HUES64 (cell line): ENCODE measurements around the gene EPB41L2.

Source experiments
- H3K27ac ChIP-seq: 2 replicates; pipeline ENCODE4 v1.7.0; 2013; ENCODE audit warnings: low read depth, low read length, inconsistent platforms
- H3K27me3 ChIP-seq: 2 replicates; pipeline ENCODE4 v1.6.1; 2013; ENCODE audit warnings: mild to moderate bottlenecking, low read length; ENCODE audit not compliant: insufficient read depth
- H3K36me3 ChIP-seq: 2 replicates; pipeline ENCODE4 v1.6.1; 2013; ENCODE audit warnings: mild to moderate bottlenecking, low read length; ENCODE audit not compliant: insufficient read depth
- H3K4me1 ChIP-seq: 2 replicates; pipeline ENCODE4 v1.6.1; 2013; ENCODE audit warnings: mild to moderate bottlenecking, low read length, moderate library complexity; ENCODE audit not compliant: insufficient read depth
- H3K4me3 ChIP-seq: 2 replicates; pipeline ENCODE4 v1.5.1; 2013; ENCODE audit warnings: mild to moderate bottlenecking, low read length, moderate library complexity
- H3K9ac ChIP-seq: 2 replicates; pipeline ENCODE4 v1.6.1; 2013; ENCODE audit warnings: mild to moderate bottlenecking, low read depth, low read length
- H3K9me3 ChIP-seq: 2 replicates; pipeline ENCODE4 v1.6.1; 2013; ENCODE audit warnings: low read depth, low read length; ENCODE audit not compliant: insufficient read depth
- WGBS: fragments of 150-250, 120-280 bp; methylation state at CpG from one replicate; pipeline ENCODE4 v1.1.7; 2013; ENCODE audit warnings: missing lambda C conversion rate; 5-methylcytosine and 5-hydroxymethylcytosine counted together

EPB41L2 gene

DNA sequence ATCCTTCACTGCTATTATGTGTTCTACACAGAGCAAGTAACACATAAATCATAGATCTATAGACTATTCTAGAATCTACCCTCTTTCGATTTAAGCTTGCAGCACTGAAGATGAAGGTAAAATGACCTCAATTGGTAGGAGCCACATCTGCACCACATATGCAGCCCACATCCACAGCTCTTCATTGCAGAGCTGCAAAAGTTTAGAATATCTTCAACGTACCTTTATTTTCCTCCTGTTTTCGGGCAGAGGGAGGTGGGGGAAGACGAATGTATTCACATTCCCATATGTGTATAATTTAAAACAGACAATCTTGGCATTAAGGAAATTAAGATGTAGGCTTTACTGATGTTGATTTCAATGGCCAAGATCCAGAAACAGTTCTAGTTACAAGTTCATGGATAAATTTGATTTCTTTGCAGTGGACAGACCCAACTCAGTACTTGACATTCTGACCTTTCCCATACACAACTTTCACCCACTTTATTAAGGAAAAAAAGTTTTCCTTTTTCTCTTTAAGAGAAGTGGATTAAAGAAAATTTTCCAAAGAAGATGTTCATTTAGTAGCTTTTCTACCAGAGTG, 14.0 kb downstream of the EPB41L2 start:
- H3K9ac ChIP-seq, result no peak overlapping the region
- H3K4me1 ChIP-seq, result peaks cover 2% of the 10 kb centered on the region; the same call in 1 of the 2 replicates
- no peak overlapping the region for H3K4me3 ChIP-seq
- 88% methylated on average over 2 of the region's 4 CpGs for WGBS
- no peaks in the 10 kb centered on the region for H3K27me3 ChIP-seq
- peaks cover 8% of the 10 kb centered on the region for H3K9me3 ChIP-seq
- no peak overlapping the region for H3K27ac ChIP-seq
- H3K36me3 ChIP-seq, result peaks cover 2% of the 10 kb centered on the region; the same call in 1 of the 2 replicates

- WGBS, result 91% methylated on average over 2 of the region's 5 CpGs
- Histone ChIP-seq H3K4me3 (no peak overlapping the region), H3K9me3 (peaks cover 3% of the 10 kb centered on the region; the same call in 1 of the 2 replicates), H3K27ac (no peak overlapping the region), H3K36me3 (no peaks in the 10 kb centered on the region), H3K27me3 (no peaks in the 10 kb centered on the region), H3K9ac (no peak overlapping the region), H3K4me1 (peaks cover 2% of the 10 kb centered on the region; the same call in 1 of the 2 replicates)
These were observed 14.6 kb downstream of the EPB41L2 start for GRCh38 chr6:131048459-131048858.

- Histone ChIP-seq H3K9ac (no peak overlapping the region), H3K27me3 (no peaks in the 10 kb centered on the region), H3K4me3 (no peak overlapping the region), H3K4me1 (peaks cover 2% of the 10 kb centered on the region; the same call in 1 of the 2 replicates), H3K36me3 (no peaks in the 10 kb centered on the region), H3K9me3 (no peaks in the 10 kb centered on the region), H3K27ac (no peak overlapping the region)
- 98% methylated on average over 2 of the region's 2 CpGs for WGBS
These were observed 17.9 kb downstream of the EPB41L2 start for GRCh38 chr6:131045139-131045538.

- no peaks in the 10 kb centered on the region for H3K36me3 ChIP-seq
- H3K27ac ChIP-seq, result no peak overlapping the region
- no peaks in the 10 kb centered on the region for H3K9me3 ChIP-seq
- no peaks in the 10 kb centered on the region for H3K27me3 ChIP-seq
- WGBS, result 67% methylated on average over 3 of the region's 4 CpGs
- H3K9ac ChIP-seq, result no peak overlapping the region
- peaks cover 2% of the 10 kb centered on the region; the same call in 1 of the 2 replicates for H3K4me1 ChIP-seq
- H3K4me3 ChIP-seq, result no peak overlapping the region
These were observed 19.1 kb downstream of the EPB41L2 start for GRCh38 chr6:131043902-131044447.

- no peaks in the 10 kb centered on the region for H3K27me3 ChIP-seq
- H3K9ac ChIP-seq, result no peak overlapping the region
- no peak overlapping the region for H3K4me3 ChIP-seq
- peaks cover 2% of the 10 kb centered on the region; the same call in 1 of the 2 replicates for H3K4me1 ChIP-seq
- H3K27ac ChIP-seq, result no peak overlapping the region
- WGBS, result 93% methylated on average over 2 of the region's 2 CpGs
- H3K36me3 ChIP-seq, result no peaks in the 10 kb centered on the region
- no peaks in the 10 kb centered on the region for H3K9me3 ChIP-seq
These were observed 20.4 kb downstream of the EPB41L2 start for GRCh38 chr6:131042664-131043063.

DNA sequence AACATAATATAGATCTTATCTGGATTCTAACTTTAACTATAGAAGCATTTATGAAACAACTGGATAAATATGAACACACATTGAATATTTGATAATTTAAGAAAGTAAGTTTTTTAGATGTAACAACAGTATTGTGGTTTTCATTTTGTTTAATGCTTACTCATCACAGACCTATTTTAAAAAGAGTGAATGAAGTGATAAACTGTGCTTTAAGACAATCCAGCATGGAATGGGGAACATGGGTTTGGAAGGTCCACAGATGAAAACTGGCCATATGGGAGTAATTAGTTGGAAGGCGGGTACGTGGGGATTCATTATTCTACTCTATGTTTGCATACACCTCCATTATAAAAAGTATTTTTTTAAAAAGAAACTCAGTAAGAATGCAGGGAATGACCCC, 21.2 kb downstream of the EPB41L2 start:
- no peaks in the 10 kb centered on the region for H3K9me3 ChIP-seq
- peaks cover 2% of the 10 kb centered on the region; the same call in 1 of the 2 replicates for H3K4me1 ChIP-seq
- H3K27me3 ChIP-seq, result no peaks in the 10 kb centered on the region
- no CpG with 5 or more reads among the region's 2 CpGs for WGBS
- no peak overlapping the region for H3K27ac ChIP-seq
- no peak overlapping the region for H3K9ac ChIP-seq
- no peak overlapping the region for H3K4me3 ChIP-seq
- H3K36me3 ChIP-seq, result no peaks in the 10 kb centered on the region

DNA sequence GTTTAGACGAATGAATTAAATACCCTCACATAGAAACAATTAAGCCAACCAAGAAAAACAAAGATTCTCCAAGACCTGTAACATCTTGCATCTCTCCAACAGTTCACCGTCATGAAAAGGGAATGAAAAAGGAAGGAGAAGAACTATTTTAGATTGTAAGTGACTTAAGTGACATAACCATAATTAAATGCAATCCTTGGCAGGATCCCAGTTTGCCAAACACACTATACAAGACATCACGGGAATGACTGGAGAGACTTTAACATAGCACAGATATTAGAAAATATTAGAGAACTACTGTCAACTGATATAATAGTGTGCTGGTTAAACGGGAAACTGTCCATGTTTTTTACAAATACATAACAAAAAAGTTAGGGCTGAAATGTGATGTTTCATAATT, 22.2 kb downstream of the EPB41L2 start:
- 100% methylated on average over 1 of the region's 4 CpGs for WGBS
- Histone ChIP-seq H3K9me3 (no peaks in the 10 kb centered on the region), H3K27ac (no peak overlapping the region), H3K9ac (no peak overlapping the region), H3K4me1 (no peaks in the 10 kb centered on the region), H3K27me3 (no peaks in the 10 kb centered on the region), H3K4me3 (no peak overlapping the region), H3K36me3 (no peaks in the 10 kb centered on the region)

DNA sequence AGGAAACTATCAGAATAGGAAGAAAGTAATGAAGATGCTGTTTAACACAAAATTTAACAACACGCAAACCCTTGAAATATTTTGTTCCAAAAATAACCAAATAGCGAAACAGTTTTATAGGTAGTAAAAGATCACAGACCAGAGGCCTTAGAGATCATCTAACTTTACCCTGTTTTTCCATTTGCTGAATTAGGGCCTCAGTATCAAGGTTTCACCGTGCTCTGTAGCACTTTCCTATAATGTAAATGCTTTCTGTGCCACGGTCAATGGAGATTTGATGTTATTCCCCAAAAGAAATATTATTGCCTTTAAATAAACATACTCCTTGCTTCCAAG, 23.7 kb downstream of the EPB41L2 start:
- no peak overlapping the region for H3K27ac ChIP-seq
- H3K27me3 ChIP-seq, result no peaks in the 10 kb centered on the region
- WGBS, result 90% methylated on average over 4 of the region's 4 CpGs
- no peak overlapping the region for H3K9ac ChIP-seq
- H3K4me3 ChIP-seq, result no peak overlapping the region
- no peaks in the 10 kb centered on the region for H3K4me1 ChIP-seq
- H3K9me3 ChIP-seq, result no peaks in the 10 kb centered on the region
- no peaks in the 10 kb centered on the region for H3K36me3 ChIP-seq

DNA sequence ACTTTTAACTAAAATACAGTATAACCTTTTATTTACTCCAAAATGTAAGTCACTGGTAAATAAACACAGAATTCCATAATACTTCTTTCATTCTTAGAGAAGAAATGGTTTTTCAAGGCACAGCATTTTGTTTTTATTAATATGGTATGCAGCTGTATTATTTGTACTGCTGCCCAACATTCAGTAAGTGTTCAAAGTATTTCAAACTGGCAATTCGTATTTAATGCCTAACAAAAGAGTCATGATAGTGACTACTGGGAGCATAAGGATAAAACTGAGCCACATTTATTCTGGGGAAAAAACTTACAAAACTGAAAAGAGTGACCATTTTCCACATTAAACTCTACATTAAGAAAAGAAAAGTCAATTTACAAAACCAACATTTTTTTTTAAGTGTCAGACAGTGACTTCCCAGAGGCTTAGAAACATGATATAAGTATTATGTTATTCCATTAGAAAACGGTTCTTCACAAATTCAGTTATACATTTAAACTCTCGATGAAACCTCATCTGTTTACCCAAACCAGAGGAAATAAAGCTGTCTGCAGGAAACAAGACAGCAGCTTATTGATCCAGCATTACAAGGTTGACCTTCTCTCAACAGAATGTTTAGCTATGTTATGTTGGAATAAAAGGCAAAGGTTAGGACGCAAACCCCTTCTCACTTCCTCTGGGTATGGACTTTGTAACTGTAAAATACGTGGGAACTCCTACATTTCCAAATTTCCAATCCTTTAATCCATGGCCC, 24.3 kb downstream of the EPB41L2 start:
- no peak overlapping the region for H3K4me3 ChIP-seq
- no peaks in the 10 kb centered on the region for H3K36me3 ChIP-seq
- no peaks in the 10 kb centered on the region for H3K4me1 ChIP-seq
- H3K9me3 ChIP-seq, result no peaks in the 10 kb centered on the region
- no peak overlapping the region for H3K27ac ChIP-seq
- no peak overlapping the region for H3K9ac ChIP-seq
- H3K27me3 ChIP-seq, result no peaks in the 10 kb centered on the region
- 92% methylated on average over 3 of the region's 5 CpGs for WGBS

GRCh38 chr6:131037194-131037897, 25.7 kb downstream of the EPB41L2 start:
- H3K27ac ChIP-seq, result no peak overlapping the region
- H3K36me3 ChIP-seq, result no peaks in the 10 kb centered on the region
- no peaks in the 10 kb centered on the region for H3K9me3 ChIP-seq
- no peak overlapping the region for H3K9ac ChIP-seq
- H3K4me1 ChIP-seq, result no peaks in the 10 kb centered on the region
- H3K27me3 ChIP-seq, result no peaks in the 10 kb centered on the region
- no peak overlapping the region for H3K4me3 ChIP-seq
- WGBS, result 86% methylated on average over 8 of the region's 8 CpGs

DNA sequence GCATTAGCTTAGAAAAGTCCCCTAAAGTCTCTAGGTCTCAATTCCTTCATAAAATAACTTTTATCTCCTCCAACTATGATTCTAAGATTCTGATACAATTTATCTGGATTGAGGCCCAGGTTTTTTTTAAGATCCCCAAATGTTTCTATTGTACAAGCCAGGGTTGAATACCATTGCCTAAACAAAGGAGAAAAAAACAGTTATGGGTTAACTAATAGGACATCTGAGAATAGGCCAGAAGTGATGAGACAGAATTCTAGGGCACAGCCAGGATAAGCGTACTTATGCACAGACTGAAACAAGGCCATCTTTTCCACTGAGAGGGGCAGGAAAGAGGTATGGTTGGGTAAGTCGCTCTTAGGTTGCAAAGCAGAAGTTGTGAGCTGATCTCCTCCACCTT, 26.4 kb downstream of the EPB41L2 start:
- WGBS, result 96% methylated on average over 2 of the region's 2 CpGs
- Histone ChIP-seq H3K27me3 (no peaks in the 10 kb centered on the region), H3K4me1 (no peaks in the 10 kb centered on the region), H3K36me3 (no peaks in the 10 kb centered on the region), H3K9ac (no peak overlapping the region), H3K9me3 (no peaks in the 10 kb centered on the region), H3K27ac (no peak overlapping the region), H3K4me3 (no peak overlapping the region)
